Common myeloid progenitor, CD34-positive (primary cell): ENCODE results near the gene XPNPEP2.

ENCODE experiments used
- CTCF ChIA-PET: fragments of 350-600 bp; sonication (Branson Sonifier 250); formaldehyde crosslinking; loops from one replicate; lab custom pipeline; 2021; ENCODE audit warnings: antibody characterized with exemption; lab: Charles Lee
- POLR2A ChIA-PET: fragments of 350-600 bp; sonication (Branson Sonifier 250); formaldehyde crosslinking; loops from one replicate; lab custom pipeline; 2021; ENCODE audit warnings: antibody characterized with exemption; lab: Charles Lee
- DNase-seq, 3 donors: peaks; one replicate each; pipeline versions ENCODE4 v3.0.0 to v3.0.0-alpha.2; 2013
- H3K27ac ChIP-seq, 2 experiments: 1 replicate in 1 of 2; 2 replicates in 1 of 2; pipeline ENCODE4 v1.7.0; 2013; ENCODE audit warnings: inconsistent platforms in 2 of 2, low read length in 2 of 2, mild to moderate bottlenecking in 2 of 2, low read depth in 1 of 2, moderate library complexity in 1 of 2; ENCODE audit not compliant: severe bottlenecking in 2 of 2, insufficient read depth in 1 of 2, poor library complexity in 1 of 2
- H3K27me3 ChIP-seq, 5 experiments: replicated peaks in 2 of 5; 1 replicate in 3 of 5; 2 replicates in 2 of 5; pipeline versions ENCODE4 v1.6.1 to v1.7.0; 2013; ENCODE audit warnings: low read length in 4 of 5, mild to moderate bottlenecking in 2 of 5, moderate library complexity in 2 of 5, inconsistent platforms in 1 of 5; ENCODE audit not compliant: insufficient read depth in 5 of 5, control insufficient read depth in 4 of 5
- H3K36me3 ChIP-seq, 4 experiments: 1 replicate in 2 of 4; 2 replicates in 2 of 4; pipeline versions ENCODE4 v1.6.1 to v1.7.0; 2013; ENCODE audit warnings: low read length in 3 of 4, control low read depth in 1 of 4, mild to moderate bottlenecking in 1 of 4; ENCODE audit not compliant: control insufficient read depth in 4 of 4, insufficient read depth in 4 of 4
- H3K4me1 ChIP-seq, 4 experiments: 1 replicate in 3 of 4; 2 replicates in 1 of 4; pipeline versions ENCODE4 v1.6.1 to v1.7.1; 2013; ENCODE audit warnings: low read length in 3 of 4, mild to moderate bottlenecking in 3 of 4, control low read depth in 1 of 4, inconsistent platforms in 1 of 4, moderate library complexity in 1 of 4; ENCODE audit not compliant: control insufficient read depth in 4 of 4, insufficient read depth in 4 of 4; ENCODE audit errors: control extremely low read depth in 1 of 4
- H3K4me3 ChIP-seq, 7 experiments: 1 replicate in 4 of 7; 2 replicates in 3 of 7; pipeline versions ENCODE4 v1.5.1 to v1.7.0; 2013; ENCODE audit warnings: mild to moderate bottlenecking in 7 of 7, low read length in 6 of 7, moderate library complexity in 6 of 7, inconsistent platforms in 2 of 7, low read depth in 2 of 7, control low read depth in 1 of 7; ENCODE audit not compliant: insufficient read depth in 4 of 7, control insufficient read depth in 1 of 7; ENCODE audit errors: extremely low read depth in 1 of 7
- H3K9me3 ChIP-seq, 5 experiments: 1 replicate in 4 of 5; 2 replicates in 1 of 5; pipeline versions ENCODE4 v1.6.1 to v1.7.1; 2013; ENCODE audit warnings: low read length in 4 of 5, mild to moderate bottlenecking in 2 of 5, inconsistent platforms in 1 of 5, low read depth in 1 of 5, moderate library complexity in 1 of 5; ENCODE audit not compliant: control insufficient read depth in 4 of 5, insufficient read depth in 2 of 5; ENCODE audit errors: control extremely low read depth in 1 of 5
- WGBS: methylation state at CpG from one replicate; pipeline ENCODE4 v1.1.5; 2013; ENCODE audit not compliant: insufficient coverage; 5-methylcytosine and 5-hydroxymethylcytosine counted together

The XPNPEP2 gene

GRCh38 chrX:129800186-129800585, 61.4 kb downstream of the XPNPEP2 start:
- CTCF ChIA-PET: no interaction called here
- H3K27ac ChIP-seq: no peak overlapping the region
- H3K27me3 ChIP-seq: no peaks in the 10 kb centered on the region
- no peak for DNase-seq
- H3K36me3 ChIP-seq: peaks cover 5 to 23% (median 13%) of the 10 kb centered on the region in 4 experiments
- no peaks in the 10 kb centered on the region for H3K9me3 ChIP-seq
- WGBS: no CpG with 5 or more reads among the region's 4 CpGs
- no peak overlapping the region for H3K4me3 ChIP-seq
- peaks cover 0 to 8% (median 3%) of the 10 kb centered on the region in 4 experiments for H3K4me1 ChIP-seq
- POLR2A ChIA-PET: interaction anchor here (0.6 kb wide), 1 partner anchor 15 kb away, joined by 3 read pairs; no protein-coding TSS in a partner anchor

GRCh38 chrX:129802863-129803262, 64.1 kb downstream of the XPNPEP2 start:
- Histone ChIP-seq H3K4me1 (peaks cover 0 to 10% (median 4%) of the 10 kb centered on the region in 4 experiments), H3K9me3 (no peaks in the 10 kb centered on the region), H3K27me3 (no peaks in the 10 kb centered on the region), H3K36me3 (peaks cover under 1 to 14% (median 7%) of the 10 kb centered on the region in 4 experiments), H3K27ac (no peak overlapping the region), H3K4me3 (no peak overlapping the region)
- no peak for DNase-seq
- POLR2A ChIA-PET: no interaction called here
- CTCF ChIA-PET: interaction anchor here (0.7 to 1.6 kb wide), 2 partner anchors 21 to 45 kb away, joined by 3 to 5 read pairs; no protein-coding TSS in a partner anchor
- no CpG with 5 or more reads among the region's 1 CpG for WGBS

- ChIA-PET CTCF (no interaction called here), POLR2A (no interaction called here)
- Histone ChIP-seq H3K4me3 (no peak overlapping the region), H3K4me1 (peaks cover 0 to 8% (median 4%) of the 10 kb centered on the region in 4 experiments), H3K27ac (no peak overlapping the region), H3K27me3 (no peaks in the 10 kb centered on the region), H3K9me3 (no peaks in the 10 kb centered on the region), H3K36me3 (peaks cover 0 to 26% (median 1%) of the 10 kb centered on the region in 4 experiments)
- 53% methylated on average over 2 of the region's 4 CpGs for WGBS
- DNase-seq: no peak
Observed at GRCh38 chrX:129804806-129805205, 66.0 kb downstream of the XPNPEP2 start.

- Histone ChIP-seq H3K4me3 (no peak overlapping the region), H3K27ac (no peak overlapping the region), H3K36me3 (peaks cover 0 to 40% (median 11%) of the 10 kb centered on the region in 4 experiments), H3K9me3 (no peaks in the 10 kb centered on the region), H3K27me3 (no peaks in the 10 kb centered on the region), H3K4me1 (peaks cover 0 to 8% (median 4%) of the 10 kb centered on the region in 4 experiments)
- WGBS: no CpG with 5 or more reads among the region's 2 CpGs
- no peak for DNase-seq
- POLR2A ChIA-PET: no interaction called here
- CTCF ChIA-PET: interaction anchor here (1.3 kb wide), 1 partner anchor 15 kb away, joined by 6 read pairs; no protein-coding TSS in a partner anchor
Observed at GRCh38 chrX:129808158-129808828, 69.5 kb downstream of the XPNPEP2 start.

- Histone ChIP-seq H3K27me3 (no peaks in the 10 kb centered on the region), H3K36me3 (peaks cover 0 to 40% (median 15%) of the 10 kb centered on the region in 4 experiments), H3K4me1 (peaks cover 0 to 8% (median 4%) of the 10 kb centered on the region in 4 experiments), H3K4me3 (no peak overlapping the region), H3K27ac (no peak overlapping the region), H3K9me3 (no peaks in the 10 kb centered on the region)
- 85% methylated on average over 4 of the region's 7 CpGs for WGBS
- peak in 1 of 3 donors; percentile 16 for DNase-seq
- POLR2A ChIA-PET: no interaction called here
- CTCF ChIA-PET: interaction anchor here (1.3 to 2.2 kb wide), 2 partner anchors 14 to 18 kb away, joined by 4 to 6 read pairs; no protein-coding TSS in a partner anchor
Observed at GRCh38 chrX:129808829-129809796, 70.3 kb downstream of the XPNPEP2 start.

GRCh38 chrX:129813662-129814368, 75.0 kb downstream of the XPNPEP2 start:
- peaks cover 0 to 3% (median 0%) of the 10 kb centered on the region in 5 experiments for H3K9me3 ChIP-seq
- H3K36me3 ChIP-seq: peaks cover 0 to 26% (median 15%) of the 10 kb centered on the region in 4 experiments
- no peaks in the 10 kb centered on the region for H3K27me3 ChIP-seq
- WGBS: 43% methylated on average over 3 of the region's 6 CpGs
- ChIA-PET POLR2A (no interaction called here), CTCF (interaction anchor here (0.6 to 2.0 kb wide), 3 partner anchors 9 to 330 kb away, joined by 4 to 9 read pairs (median 4); no protein-coding TSS in a partner anchor)
- no peak overlapping the region for H3K4me3 ChIP-seq
- no peak overlapping the region for H3K27ac ChIP-seq
- no peak for DNase-seq
- no peaks in the 10 kb centered on the region for H3K4me1 ChIP-seq
